ENCODE data around the gene ENPP6. TPM values are rescaled to one million over a fixed set of nuclear protein-coding genes. Genes with fewer than 3 reads are reported as not detected.

ENPP6 gene
- total RNA-seq, 1 donor from 2014 or later = not detected

DNA sequence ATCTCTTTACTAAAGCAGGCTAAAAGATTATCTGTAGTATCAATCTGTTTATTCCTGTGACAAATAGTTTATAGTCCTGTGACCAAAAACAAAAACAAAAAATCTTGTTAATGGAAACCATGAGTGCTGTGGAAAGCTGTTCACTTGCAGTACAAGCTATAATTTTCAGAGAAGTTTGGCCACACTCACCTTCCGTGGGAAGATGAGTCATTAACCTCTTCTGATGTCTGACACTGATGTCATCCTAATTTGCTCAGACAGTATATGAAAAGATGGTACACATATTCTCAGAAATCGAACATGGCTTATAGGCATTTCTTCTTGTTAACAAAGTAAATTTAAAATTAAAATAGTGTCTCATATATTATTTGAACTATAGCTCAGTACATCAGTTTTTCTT is 19.9 kb upstream of the ENPP6 start:
- TF ChIP-seq, protein P1, sequence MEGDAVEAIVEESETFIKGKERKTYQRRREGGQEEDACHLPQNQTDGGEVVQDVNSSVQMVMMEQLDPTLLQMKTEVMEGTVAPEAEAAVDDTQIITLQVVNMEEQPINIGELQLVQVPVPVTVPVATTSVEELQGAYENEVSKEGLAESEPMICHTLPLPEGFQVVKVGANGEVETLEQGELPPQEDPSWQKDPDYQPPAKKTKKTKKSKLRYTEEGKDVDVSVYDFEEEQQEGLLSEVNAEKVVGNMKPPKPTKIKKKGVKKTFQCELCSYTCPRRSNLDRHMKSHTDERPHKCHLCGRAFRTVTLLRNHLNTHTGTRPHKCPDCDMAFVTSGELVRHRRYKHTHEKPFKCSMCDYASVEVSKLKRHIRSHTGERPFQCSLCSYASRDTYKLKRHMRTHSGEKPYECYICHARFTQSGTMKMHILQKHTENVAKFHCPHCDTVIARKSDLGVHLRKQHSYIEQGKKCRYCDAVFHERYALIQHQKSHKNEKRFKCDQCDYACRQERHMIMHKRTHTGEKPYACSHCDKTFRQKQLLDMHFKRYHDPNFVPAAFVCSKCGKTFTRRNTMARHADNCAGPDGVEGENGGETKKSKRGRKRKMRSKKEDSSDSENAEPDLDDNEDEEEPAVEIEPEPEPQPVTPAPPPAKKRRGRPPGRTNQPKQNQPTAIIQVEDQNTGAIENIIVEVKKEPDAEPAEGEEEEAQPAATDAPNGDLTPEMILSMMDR (IDR thresholded peaks at IDR 0.05) = no peak
- intact Hi-C loops (cut with micrococcal nuclease) = no loop called here
- Mint-ChIP-seq H3K27ac (no peak overlapping the region), H3K36me3 (ENCODE audit: low read depth) (no peaks in the 10 kb centered on the region), H3K4me3 (no peak overlapping the region), H3K9me3 (no peaks in the 10 kb centered on the region), H3K27me3 (peaks cover 8% of the 10 kb centered on the region), H3K4me1 (no peaks in the 10 kb centered on the region)
- ATAC-seq (ENCODE audit: low read depth) = no peak
- DNase-seq = no peak
- POLR2A ChIA-PET = no interaction called here
- CTCF ChIA-PET = interaction anchor here (0.7 kb wide), 1 partner anchor 546 kb away, joined by 3 read pairs; no protein-coding TSS in a partner anchor

DNA sequence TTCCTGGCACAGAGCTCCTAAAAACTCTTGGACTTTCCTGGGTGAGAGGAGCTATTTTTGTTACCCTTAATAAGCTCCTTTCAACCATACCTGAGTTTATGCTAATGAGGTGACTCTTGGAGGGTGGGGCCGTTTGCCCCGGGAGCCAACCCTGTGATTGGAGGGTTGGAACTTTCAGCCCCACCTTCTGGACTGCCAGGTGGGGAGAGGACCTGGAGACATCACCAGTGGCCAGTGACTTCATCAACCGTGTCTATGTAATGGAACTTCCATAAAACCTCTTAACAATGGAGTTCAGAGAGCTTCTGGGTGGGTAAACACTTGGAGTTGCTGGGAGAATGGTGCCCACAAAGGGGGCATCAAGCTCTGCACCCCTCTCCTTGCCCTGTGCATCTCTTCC is 17.9 kb upstream of the ENPP6 start:
- ATAC-seq (ENCODE audit: low read depth) = no peak
- TF ChIP-seq, protein P1 (IDR thresholded peaks at IDR 0.05) = no peak
- Mint-ChIP-seq H3K9me3 (no peaks in the 10 kb centered on the region), H3K27ac (no peak overlapping the region), H3K27me3 (peaks cover 8% of the 10 kb centered on the region), H3K4me3 (no peak overlapping the region), H3K36me3 (ENCODE audit: low read depth) (no peaks in the 10 kb centered on the region), H3K4me1 (no peaks in the 10 kb centered on the region)
- DNase-seq = no peak
- intact Hi-C loops (cut with micrococcal nuclease) = no loop called here
- POLR2A ChIA-PET = no interaction called here
- CTCF ChIA-PET = no interaction called here

DNA sequence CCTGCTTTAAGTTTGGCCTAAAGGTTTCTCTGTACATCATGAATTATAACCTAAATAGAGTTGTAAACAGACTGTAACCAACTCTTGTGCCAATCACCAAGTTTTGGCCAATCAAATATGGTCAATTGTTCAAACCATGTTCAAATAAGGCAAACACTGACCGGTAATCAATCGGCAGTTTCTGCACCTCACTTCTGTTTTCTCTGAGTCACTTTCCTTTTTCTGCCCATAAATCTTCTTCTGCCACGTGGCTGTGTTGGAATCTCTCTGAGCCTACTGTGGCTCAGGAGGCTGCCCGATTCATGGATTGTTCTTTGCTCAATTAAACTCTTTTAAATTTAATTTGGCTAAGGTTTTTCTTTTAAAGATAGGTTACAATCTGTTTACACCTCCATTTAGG is 16.5 kb upstream of the ENPP6 start:
- H3K36me3 Mint-ChIP-seq (ENCODE audit: low read depth) = no peaks in the 10 kb centered on the region
- TF ChIP-seq, protein P1 (IDR thresholded peaks at IDR 0.05) = no peak
- DNase-seq = no peak
- H3K4me3 Mint-ChIP-seq = no peak overlapping the region
- no peak for ATAC-seq (ENCODE audit: low read depth)
- CTCF ChIA-PET = no interaction called here
- POLR2A ChIA-PET = no interaction called here
- peaks cover 18% of the 10 kb centered on the region for H3K27me3 Mint-ChIP-seq
- peaks cover 9% of the 10 kb centered on the region for H3K4me1 Mint-ChIP-seq
- intact Hi-C loops (cut with micrococcal nuclease) = no loop called here
- H3K9me3 Mint-ChIP-seq = no peaks in the 10 kb centered on the region
- H3K27ac Mint-ChIP-seq = no peak overlapping the region

DNA sequence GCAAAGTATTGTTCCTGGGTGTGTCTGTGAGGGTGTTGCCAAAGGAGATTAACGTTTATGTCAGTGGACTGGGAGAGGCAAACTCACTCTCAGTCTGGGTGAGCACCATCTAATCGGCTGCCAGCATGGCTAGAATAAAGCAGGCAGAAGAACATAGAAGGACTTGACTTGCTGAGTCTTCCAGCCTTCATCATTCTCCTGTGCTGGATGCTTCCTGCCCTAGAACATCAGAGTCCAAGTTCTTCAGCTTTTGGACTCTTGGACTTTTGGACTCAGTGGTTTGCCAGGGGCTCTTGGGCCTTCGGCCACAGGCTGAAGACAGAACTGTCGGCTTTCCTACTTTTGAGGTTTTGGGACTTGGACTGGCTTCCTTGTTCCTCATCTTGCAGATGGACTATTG is 15.3 kb upstream of the ENPP6 start:
- ATAC-seq (ENCODE audit: low read depth) (no peak), DNase-seq (no peak)
- H3K36me3 Mint-ChIP-seq (ENCODE audit: low read depth) = no peaks in the 10 kb centered on the region
- H3K27me3 Mint-ChIP-seq = peaks cover 29% of the 10 kb centered on the region
- H3K27ac Mint-ChIP-seq = no peak overlapping the region
- H3K9me3 Mint-ChIP-seq = no peaks in the 10 kb centered on the region
- TF ChIP-seq, protein P1 (IDR thresholded peaks at IDR 0.05) = no peak
- ChIA-PET CTCF (no interaction called here), POLR2A (no interaction called here)
- intact Hi-C loops (cut with micrococcal nuclease) = no loop called here
- no peak overlapping the region for H3K4me3 Mint-ChIP-seq
- H3K4me1 Mint-ChIP-seq = peaks cover 9% of the 10 kb centered on the region

DNA sequence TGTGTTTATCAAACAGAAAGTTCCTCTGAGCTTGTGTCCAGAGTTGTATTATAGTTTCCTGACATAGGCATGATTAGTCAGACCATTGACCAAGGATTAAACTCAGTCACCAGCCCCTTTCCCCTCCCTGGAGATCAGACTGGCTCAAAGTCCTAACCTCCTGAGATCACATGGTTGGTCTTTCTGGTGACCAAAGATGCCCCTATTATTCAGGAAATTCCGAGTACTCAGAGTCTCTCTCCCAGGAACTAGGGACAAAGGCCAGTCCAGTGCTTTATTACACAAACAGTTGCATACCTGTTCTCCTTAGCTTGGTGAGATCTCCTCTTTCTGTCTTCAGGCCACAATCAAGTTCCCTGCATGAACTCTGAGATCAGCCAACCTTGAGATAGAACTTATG is 14.5 kb upstream of the ENPP6 start:
- POLR2A ChIA-PET = no interaction called here
- H3K27ac Mint-ChIP-seq = no peak overlapping the region

More for the DNA sequence above, 14.5 kb upstream of the ENPP6 start:
- ATAC-seq (ENCODE audit: low read depth) (no peak), DNase-seq (no peak)
- Mint-ChIP-seq H3K4me3 (no peak overlapping the region), H3K4me1 (peaks cover 9% of the 10 kb centered on the region), H3K36me3 (ENCODE audit: low read depth) (no peaks in the 10 kb centered on the region), H3K27me3 (peaks cover 36% of the 10 kb centered on the region), H3K9me3 (no peaks in the 10 kb centered on the region)
- CTCF ChIA-PET = no interaction called here
- intact Hi-C loops (cut with micrococcal nuclease) = no loop called here
- TF ChIP-seq, protein P1 (IDR thresholded peaks at IDR 0.05) = no peak

All from activated B cell treated with CpG ODN at 0.5 μM for 24 hours (primary cell).